Omental fat pad (tissue), 4 donors: ENCODE data around the gene TNIP1. TPM values are rescaled to one million over a fixed set of nuclear protein-coding genes. Genes with fewer than 3 reads are reported as not detected.

Experiments used
- ATAC-seq: fragments of 150-250 bp; one replicate; pipeline ENCODE4 v1.9.1; 2016; ENCODE audit warnings: mild to moderate bottlenecking, moderate library complexity; ENCODE audit not compliant: low FRiP score
- DNase-seq: peaks from one replicate; pipeline ENCODE4 v3.0.0-alpha.2; 2019; ENCODE audit warnings: low spot score
- total RNA-seq, 4 donors: library from RNA; depleted of rRNA; stranded (reverse); fragments of >200 nt; gene quantifications; one replicate each; pipeline ENCODE4 v1.1.0, GENCODE V29; 2016
- TF ChIP-seq, protein P1 (sequence below), 3 donors: fragments of 450-650 bp; IDR thresholded peaks; one replicate each; pipeline ENCODE4 v1.5.1; 2016 to 2017; ENCODE audit warnings: antibody characterized with exemption in 3 of 3, mild to moderate bottlenecking in 3 of 3, moderate library complexity in 2 of 3

TNIP1 gene
- total RNA-seq, 4 donors from 2014 or later = 96.7 to 189 (median 149) TPM

DNA sequence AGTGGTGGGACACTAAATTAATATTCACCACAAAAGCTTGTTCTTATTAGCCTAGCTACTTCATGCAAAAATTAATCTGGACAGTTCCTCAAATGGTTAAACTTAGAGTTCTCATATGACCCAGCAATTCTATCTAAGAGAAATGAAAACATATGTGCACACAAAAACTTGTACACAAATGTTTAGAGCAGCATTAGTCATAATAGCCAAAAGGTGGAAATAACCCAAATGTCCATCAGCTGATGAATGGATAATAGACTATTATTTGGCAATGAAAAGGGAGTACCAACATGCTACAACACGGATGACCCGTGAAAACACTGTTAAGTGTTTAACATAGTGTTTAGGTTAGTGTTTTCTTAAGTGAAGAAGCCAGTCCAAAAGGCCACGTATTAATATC is 32.8 kb upstream of the TNIP1 start:
- DNase-seq (no peak), ATAC-seq (no peak)
- TF ChIP-seq, protein P1, sequence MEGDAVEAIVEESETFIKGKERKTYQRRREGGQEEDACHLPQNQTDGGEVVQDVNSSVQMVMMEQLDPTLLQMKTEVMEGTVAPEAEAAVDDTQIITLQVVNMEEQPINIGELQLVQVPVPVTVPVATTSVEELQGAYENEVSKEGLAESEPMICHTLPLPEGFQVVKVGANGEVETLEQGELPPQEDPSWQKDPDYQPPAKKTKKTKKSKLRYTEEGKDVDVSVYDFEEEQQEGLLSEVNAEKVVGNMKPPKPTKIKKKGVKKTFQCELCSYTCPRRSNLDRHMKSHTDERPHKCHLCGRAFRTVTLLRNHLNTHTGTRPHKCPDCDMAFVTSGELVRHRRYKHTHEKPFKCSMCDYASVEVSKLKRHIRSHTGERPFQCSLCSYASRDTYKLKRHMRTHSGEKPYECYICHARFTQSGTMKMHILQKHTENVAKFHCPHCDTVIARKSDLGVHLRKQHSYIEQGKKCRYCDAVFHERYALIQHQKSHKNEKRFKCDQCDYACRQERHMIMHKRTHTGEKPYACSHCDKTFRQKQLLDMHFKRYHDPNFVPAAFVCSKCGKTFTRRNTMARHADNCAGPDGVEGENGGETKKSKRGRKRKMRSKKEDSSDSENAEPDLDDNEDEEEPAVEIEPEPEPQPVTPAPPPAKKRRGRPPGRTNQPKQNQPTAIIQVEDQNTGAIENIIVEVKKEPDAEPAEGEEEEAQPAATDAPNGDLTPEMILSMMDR (IDR thresholded peaks at IDR 0.05) = no peak

DNA sequence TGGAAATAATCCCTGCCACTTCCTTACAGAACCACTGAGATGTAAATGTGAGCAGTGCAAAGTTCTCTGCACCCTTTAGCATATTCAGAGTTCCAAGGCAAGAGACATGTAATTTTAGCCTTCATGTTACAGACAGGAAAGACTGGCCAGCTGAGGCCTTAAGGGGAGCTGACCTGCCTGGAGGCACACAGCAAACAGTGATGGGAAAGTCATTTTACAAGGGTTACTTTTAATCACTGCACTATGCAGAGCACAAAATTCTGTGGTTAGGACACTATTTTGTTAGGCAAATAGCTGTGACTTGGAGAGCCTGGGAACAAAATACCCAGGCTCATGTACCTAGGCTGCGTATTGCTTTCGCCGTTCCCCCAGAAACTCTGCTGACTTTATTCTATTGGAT is 30.2 kb upstream of the TNIP1 start:
- TF ChIP-seq, protein P1 (IDR thresholded peaks at IDR 0.05) = no peak
- no peak for DNase-seq
- no peak for ATAC-seq

DNA sequence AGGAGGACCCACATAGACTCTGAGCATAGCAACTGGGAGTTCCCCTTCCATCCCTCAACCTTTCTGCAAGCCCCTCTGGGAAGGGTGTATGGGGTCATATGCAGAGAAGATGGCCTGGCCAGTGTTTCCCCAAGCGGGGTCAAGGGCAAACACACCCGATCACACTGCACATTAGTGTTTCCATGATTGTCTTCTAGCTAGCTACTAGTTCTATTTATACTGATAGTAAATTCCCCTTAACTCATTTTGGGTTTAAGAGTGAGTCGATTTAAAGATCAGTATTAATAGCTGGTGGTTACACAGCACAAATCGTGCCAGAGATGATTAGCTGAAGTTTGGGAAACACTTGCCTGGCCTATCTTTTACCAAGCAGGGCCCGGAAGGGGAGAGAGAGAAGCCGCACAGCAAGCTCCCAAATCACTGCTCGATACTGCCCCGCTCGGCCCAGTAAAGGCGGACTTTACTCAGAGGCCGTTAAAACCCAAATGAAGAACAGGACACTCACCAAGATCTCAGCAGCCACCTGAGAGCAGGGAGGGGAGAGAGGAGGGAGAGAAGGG is 29.4 kb upstream of the TNIP1 start:
- no peak for ATAC-seq
- TF ChIP-seq, protein P1 (IDR thresholded peaks at IDR 0.05) = no peak

DNA sequence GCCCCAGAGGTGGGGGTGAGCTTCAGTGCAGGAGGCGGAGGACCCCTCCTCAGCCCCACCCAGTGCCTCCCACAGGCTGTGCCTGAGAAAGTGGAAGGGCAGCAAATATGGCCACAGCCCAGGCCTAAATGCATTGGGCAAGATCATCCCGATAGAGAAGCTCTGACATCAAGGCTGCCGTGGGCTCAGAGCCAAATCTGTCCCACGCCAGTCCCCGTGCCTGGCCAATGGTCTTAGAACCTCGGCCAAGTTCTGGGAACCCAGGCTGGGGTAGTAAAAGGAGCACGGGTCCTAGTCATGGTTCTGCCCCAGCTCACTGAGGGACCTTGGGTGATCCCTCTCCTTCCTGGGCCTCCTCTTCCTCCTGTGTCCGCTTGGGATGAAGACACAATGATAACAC is 27.7 kb upstream of the TNIP1 start:
- ATAC-seq (no peak), DNase-seq (no peak)
- TF ChIP-seq, protein P1 (IDR thresholded peaks at IDR 0.05) = no peak

More for the DNA sequence above, 29.4 kb upstream of the TNIP1 start:
- no peak for DNase-seq

DNA sequence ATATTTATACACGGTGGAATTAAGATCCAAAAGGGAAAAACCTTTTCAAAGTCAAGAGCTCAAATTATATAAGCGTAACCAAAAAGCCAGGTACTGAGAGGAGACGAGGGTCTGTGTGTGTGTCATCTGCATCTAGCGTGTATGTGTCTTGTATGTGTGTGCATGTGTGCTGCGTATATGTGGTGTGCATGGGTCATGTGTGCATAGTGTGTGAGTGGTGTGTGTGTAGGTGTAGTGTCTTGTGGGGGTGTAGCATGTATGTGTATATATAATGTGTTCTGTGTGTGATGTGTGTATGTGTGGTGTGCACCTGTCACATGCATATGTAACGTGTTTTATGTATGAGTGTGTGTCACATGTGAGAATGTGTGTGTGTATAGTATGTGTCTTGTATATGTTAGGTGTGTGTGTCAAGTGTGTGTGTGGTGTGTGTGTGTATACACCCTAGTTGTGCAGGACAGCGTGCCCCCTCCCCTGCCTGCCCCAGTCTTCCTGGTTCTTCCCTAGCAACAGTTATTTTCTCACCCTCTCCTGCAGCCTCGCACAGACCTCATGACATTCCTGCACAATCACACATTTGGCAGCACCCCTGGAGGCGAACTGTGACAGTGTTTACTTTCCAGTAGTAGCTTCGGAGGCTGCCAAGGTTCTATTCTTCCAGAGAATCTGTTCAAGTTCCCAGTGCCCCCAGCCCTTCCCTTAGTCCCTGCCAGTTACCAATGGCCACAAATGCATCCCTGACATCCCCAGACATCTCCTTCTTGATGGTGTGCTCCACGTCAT is 27.1 kb upstream of the TNIP1 start:
- ATAC-seq = no peak
- no peak for DNase-seq
- TF ChIP-seq, protein P1 (IDR thresholded peaks at IDR 0.05) = no peak

DNA sequence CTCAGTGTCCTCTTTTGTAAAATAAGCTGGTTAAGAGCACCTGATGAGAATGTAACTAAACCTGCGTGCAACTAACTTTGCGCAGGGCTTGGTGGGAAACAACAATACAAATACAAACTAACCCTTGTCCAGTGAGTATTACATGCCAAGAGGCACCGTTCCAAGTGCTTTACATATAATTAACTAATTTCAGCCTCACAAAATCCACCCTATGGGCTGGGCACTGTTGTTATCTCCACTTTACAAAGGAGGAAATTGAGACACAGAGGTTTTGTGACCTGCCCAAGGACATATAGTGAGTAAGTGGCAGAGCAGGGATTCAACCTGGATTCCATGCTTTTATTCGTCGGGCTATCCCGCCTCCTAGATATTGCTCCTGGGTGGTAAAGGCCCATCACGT is 26.2 kb upstream of the TNIP1 start:
- DNase-seq = no peak
- TF ChIP-seq, protein P1 (IDR thresholded peaks at IDR 0.05) = no peak
- no peak for ATAC-seq

DNA sequence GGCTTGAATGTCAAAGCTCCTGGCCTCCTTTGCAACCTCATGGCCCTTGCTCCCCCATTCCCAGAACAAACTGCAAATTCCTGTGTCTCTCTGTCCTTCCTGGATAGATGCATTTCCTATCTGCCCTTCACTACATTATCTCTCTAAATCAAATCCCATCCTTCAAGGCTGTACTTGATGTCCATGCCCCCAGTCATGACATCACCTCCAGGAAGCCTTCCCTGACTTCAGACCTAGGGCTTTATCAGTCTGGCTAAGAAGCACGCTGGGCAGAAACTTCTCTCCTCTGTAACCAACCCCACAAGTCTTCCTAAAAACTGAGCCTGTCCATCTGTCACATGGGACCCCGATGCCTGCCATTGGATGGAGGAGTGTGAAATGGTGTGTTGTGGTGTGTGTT is 25.7 kb upstream of the TNIP1 start:
- TF ChIP-seq, protein P1 (IDR thresholded peaks at IDR 0.05) = no peak
- ATAC-seq (no peak), DNase-seq (no peak)
